Activated T-cell treated with anti-CD3 and anti-CD28 coated beads, Interleukin-2, amount 50 U/mL, for 4 hours (primary cell): ENCODE results near the gene KRT23. TPM values are rescaled to one million over a fixed set of nuclear protein-coding genes. Genes with fewer than 3 reads are reported as not detected.

ENCODE experiments used
- ATAC-seq, 2 donors: fragments of 200-7000 bp; cut with Tn5 transposase; one replicate each; pipeline ENCODE4 v1.10.0; 2021
- DNase-seq: peaks from one replicate; pipeline ENCODE4 v3.0.0-alpha.2; 2020
- H3K27me3 Mint-ChIP-seq: one replicate; pipeline ENCODE4 v1.8.0; 2021; ENCODE audit warnings: low read depth, mixed read lengths
- H3K36me3 Mint-ChIP-seq: one replicate; pipeline ENCODE4 v1.8.0; 2022; ENCODE audit warnings: mixed read lengths; ENCODE audit not compliant: insufficient read depth
- H3K4me1 Mint-ChIP-seq: one replicate; pipeline ENCODE4 v1.8.0; 2021; ENCODE audit warnings: low read depth, mixed read lengths
- H3K4me3 Mint-ChIP-seq: one replicate; pipeline ENCODE4 v1.8.0; 2021; ENCODE audit warnings: mild to moderate bottlenecking, moderate library complexity, mixed read lengths
- H3K9me3 Mint-ChIP-seq: one replicate; pipeline ENCODE4 v1.8.0; 2021; ENCODE audit warnings: mixed read lengths
- total RNA-seq, 3 donors: library from RNA; stranded (reverse); gene quantifications; one replicate each; pipeline ENCODE4 v1.2.1, GENCODE V29; 2021

Gene KRT23
- total RNA-seq, 3 donors from 2014 or later = not detected

- H3K9me3 Mint-ChIP-seq = no peaks in the 10 kb centered on the region
- no peaks in the 10 kb centered on the region for H3K36me3 Mint-ChIP-seq
- H3K4me1 Mint-ChIP-seq = no peaks in the 10 kb centered on the region
- no peak for ATAC-seq
- H3K27me3 Mint-ChIP-seq = peaks cover 22% of the 10 kb centered on the region
- no peak for DNase-seq
- H3K4me3 Mint-ChIP-seq = no peak overlapping the region
These were observed 53.7 kb downstream of the KRT23 start for GRCh38 chr17:40883626-40884334.

GRCh38 chr17:40883031-40883430 lies 54.4 kb downstream of the KRT23 start:
- peaks cover 15% of the 10 kb centered on the region for H3K27me3 Mint-ChIP-seq
- no peaks in the 10 kb centered on the region for H3K4me1 Mint-ChIP-seq
- ATAC-seq (no peak), DNase-seq (no peak)
- H3K9me3 Mint-ChIP-seq = no peaks in the 10 kb centered on the region
- H3K4me3 Mint-ChIP-seq = no peak overlapping the region
- no peaks in the 10 kb centered on the region for H3K36me3 Mint-ChIP-seq

GRCh38 chr17:40879026-40879425 lies 58.4 kb downstream of the KRT23 start:
- ATAC-seq (no peak), DNase-seq (no peak)
- H3K4me3 Mint-ChIP-seq = no peak overlapping the region
- no peaks in the 10 kb centered on the region for H3K36me3 Mint-ChIP-seq
- H3K9me3 Mint-ChIP-seq = no peaks in the 10 kb centered on the region
- H3K4me1 Mint-ChIP-seq = no peaks in the 10 kb centered on the region
- peaks cover 6% of the 10 kb centered on the region for H3K27me3 Mint-ChIP-seq

- Mint-ChIP-seq H3K4me3 (no peak overlapping the region), H3K36me3 (no peaks in the 10 kb centered on the region), H3K9me3 (no peaks in the 10 kb centered on the region), H3K4me1 (no peaks in the 10 kb centered on the region), H3K27me3 (peaks cover 2% of the 10 kb centered on the region)
- DNase-seq (no peak), ATAC-seq (no peak)
These were observed 59.4 kb downstream of the KRT23 start for GRCh38 chr17:40878044-40878443.

- Mint-ChIP-seq H3K9me3 (no peaks in the 10 kb centered on the region), H3K4me1 (no peaks in the 10 kb centered on the region), H3K36me3 (no peaks in the 10 kb centered on the region), H3K27me3 (peaks cover 20% of the 10 kb centered on the region), H3K4me3 (no peak overlapping the region)
- no peak for DNase-seq
- no peak for ATAC-seq
These were observed 63.6 kb downstream of the KRT23 start for GRCh38 chr17:40873801-40874200.

- H3K36me3 Mint-ChIP-seq = no peaks in the 10 kb centered on the region
- H3K4me3 Mint-ChIP-seq = no peak overlapping the region
- ATAC-seq = no peak
- H3K4me1 Mint-ChIP-seq = no peaks in the 10 kb centered on the region
- peaks cover 21% of the 10 kb centered on the region for H3K27me3 Mint-ChIP-seq
- DNase-seq = no peak
- H3K9me3 Mint-ChIP-seq = no peaks in the 10 kb centered on the region
These were observed 64.2 kb downstream of the KRT23 start for GRCh38 chr17:40873255-40873654.

Other genes with a start within 250 kb of the KRT23 start
- not detected for gene KRT24, start 233.9 kb downstream of the KRT23 start, total RNA-seq
- not detected for gene KRT25, start 182.3 kb downstream of the KRT23 start, total RNA-seq
- not detected for gene KRT26, start 165.4 kb downstream of the KRT23 start, total RNA-seq
- not detected for gene KRT27, start 155.1 kb downstream of the KRT23 start, total RNA-seq
- gene KRT28, start 137.7 kb downstream of the KRT23 start, total RNA-seq = not detected
- gene KRT10, start 115.0 kb downstream of the KRT23 start, total RNA-seq = 10 to 100 TPM; 48.7 to 50.0 (median 49.7) TPM
- not detected for gene KRT12, start 70.4 kb downstream of the KRT23 start, total RNA-seq
- gene KRT20, start 52.4 kb downstream of the KRT23 start, total RNA-seq = under 1 TPM; 0.19 to 0.30 (median 0.21) TPM
- gene KRT39, start 29.3 kb upstream of the KRT23 start, total RNA-seq = not detected
- not detected for gene KRT40, start 46.7 kb upstream of the KRT23 start, total RNA-seq
- gene KRTAP3-3, start 56.5 kb upstream of the KRT23 start, total RNA-seq = not detected
- gene KRTAP3-2, start 62.3 kb upstream of the KRT23 start, total RNA-seq = not detected
- not detected for gene KRTAP3-1, start 71.5 kb upstream of the KRT23 start, total RNA-seq
- not detected for gene KRTAP1-5, start 89.6 kb upstream of the KRT23 start, total RNA-seq
- not detected for gene KRTAP1-4, start 92.5 kb upstream of the KRT23 start, total RNA-seq
- not detected for gene KRTAP1-3, start 97.2 kb upstream of the KRT23 start, total RNA-seq
- gene KRTAP1-1, start 103.8 kb upstream of the KRT23 start, total RNA-seq = not detected
- not detected for gene KRTAP2-1, start 109.7 kb upstream of the KRT23 start, total RNA-seq
- not detected for gene KRTAP2-2, start 117.6 kb upstream of the KRT23 start, total RNA-seq
- gene KRTAP2-3, start 122.5 kb upstream of the KRT23 start, total RNA-seq = not detected
- gene KRTAP2-4, start 128.2 kb upstream of the KRT23 start, total RNA-seq = not detected
- gene KRTAP4-7, start 146.5 kb upstream of the KRT23 start, total RNA-seq = not detected
- not detected for gene KRTAP4-8, start 160.5 kb upstream of the KRT23 start, total RNA-seq
- not detected for gene KRTAP4-16, start 164.6 kb upstream of the KRT23 start, total RNA-seq
- gene KRTAP4-9, start 167.7 kb upstream of the KRT23 start, total RNA-seq = not detected
- not detected for gene KRTAP4-11, start 180.7 kb upstream of the KRT23 start, total RNA-seq
- gene KRTAP4-12, start 186.5 kb upstream of the KRT23 start, total RNA-seq = not detected
- not detected for gene KRTAP4-6, start 202.9 kb upstream of the KRT23 start, total RNA-seq
- not detected for gene KRTAP4-5, start 212.2 kb upstream of the KRT23 start, total RNA-seq
- not detected for gene KRTAP4-4, start 223.1 kb upstream of the KRT23 start, total RNA-seq
- gene KRTAP4-3, start 230.6 kb upstream of the KRT23 start, total RNA-seq = not detected
- not detected for gene KRTAP4-2, start 240.6 kb upstream of the KRT23 start, total RNA-seq
- gene KRTAP4-1, start 247.3 kb upstream of the KRT23 start, total RNA-seq = not detected